DMS153 (cell line): ENCODE data around the gene POMT2.
A peak's percentile ranks its signal among the peaks of the same experiment; 100 is the strongest.
"Not testable (repeated sequence)": the region's sequence is repeated elsewhere in the genome, so short reads cannot be mapped to it uniquely, and the experiment has no call there.

Experiments
- DNase-seq: peaks from one replicate; lab custom pipeline; 2025; lab: John Stamatoyannopoulos, UW

The POMT2 gene

GRCh38 chr14:77301103-77301502 is 19.6 kb downstream of the POMT2 start:
- DNase-seq: no peak

GRCh38 chr14:77299771-77300170 is 20.9 kb downstream of the POMT2 start:
- DNase-seq: no peak

- DNase-seq: no peak
Measured at GRCh38 chr14:77296906-77297305, 23.8 kb downstream of the POMT2 start.

GRCh38 chr14:77296155-77296554 is 24.5 kb downstream of the POMT2 start:
- DNase-seq: no peak

- no peak for DNase-seq
Measured at GRCh38 chr14:77290705-77291104, 30.0 kb downstream of the POMT2 start.

DNA sequence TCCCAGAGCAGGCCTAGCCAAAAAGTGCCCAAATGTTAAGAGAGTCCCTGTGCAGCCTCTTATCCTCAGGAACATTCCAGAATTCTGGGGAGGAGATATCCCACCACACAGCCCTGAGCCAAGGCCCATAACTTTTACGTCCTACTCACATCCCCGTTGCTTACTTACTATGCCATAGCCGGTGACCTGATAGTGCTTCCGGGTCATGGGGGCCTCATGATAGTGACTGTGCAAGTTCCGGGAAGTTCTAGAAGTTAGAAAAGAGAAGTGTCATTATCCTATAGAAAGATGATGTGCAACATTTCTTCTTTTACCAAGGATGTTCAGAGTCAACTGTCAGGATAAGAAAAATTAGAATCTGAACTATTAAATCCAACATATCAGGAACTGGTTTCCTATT is 34.1 kb downstream of the POMT2 start:
- no peak for DNase-seq

GRCh38 chr14:77284466-77284865 is 36.2 kb downstream of the POMT2 start:
- DNase-seq: no peak

- DNase-seq: no peak
Measured at GRCh38 chr14:77284066-77284465, 36.6 kb downstream of the POMT2 start.

DNA sequence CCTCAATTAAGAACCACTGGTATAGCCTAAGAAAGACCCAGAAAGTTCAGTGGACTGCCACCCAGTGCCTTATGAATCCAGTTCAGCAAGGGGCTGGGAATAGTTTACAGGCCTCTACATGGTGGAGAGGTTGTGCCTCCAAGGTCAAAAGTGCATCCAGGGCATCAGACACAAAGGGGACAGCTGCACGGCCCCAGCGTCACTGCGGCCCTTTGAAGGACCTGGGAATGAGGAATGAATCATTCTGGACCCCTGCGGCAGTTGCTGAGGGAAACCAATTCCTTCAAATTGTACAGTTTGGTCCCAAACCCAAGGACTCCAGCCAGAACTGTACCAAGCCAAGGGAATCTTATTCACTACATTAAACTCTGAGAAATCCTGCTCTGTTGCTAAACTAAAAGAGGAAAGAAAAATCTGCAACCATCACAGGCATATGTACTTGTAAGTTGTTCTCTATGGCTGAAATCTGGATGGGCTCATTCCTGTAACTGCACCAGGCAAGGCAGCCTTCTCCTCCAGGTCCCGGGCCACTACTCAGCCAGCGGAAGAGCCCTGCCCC is 38.8 kb downstream of the POMT2 start:
- no peak for DNase-seq

DNA sequence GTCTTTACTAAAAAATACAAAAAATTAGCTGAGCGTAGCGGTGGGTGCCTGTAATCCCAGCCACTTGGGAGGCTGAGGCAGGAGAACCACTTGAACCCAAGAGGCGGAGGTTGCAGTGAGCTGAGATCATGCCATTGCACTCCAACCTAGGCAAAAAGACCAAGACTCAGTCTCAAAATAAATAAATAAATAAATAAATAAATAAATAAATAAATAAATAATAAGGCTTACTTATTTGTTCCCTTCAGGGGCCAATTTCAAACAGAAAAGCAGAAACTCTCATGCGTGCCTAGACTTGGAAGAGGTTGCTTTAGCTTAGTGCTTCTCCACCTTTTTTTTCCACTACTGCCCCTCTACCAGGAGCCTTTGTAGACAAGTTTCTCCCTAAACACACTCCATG is 39.8 kb downstream of the POMT2 start:
- DNase-seq: not testable (repeated sequence)

DNA sequence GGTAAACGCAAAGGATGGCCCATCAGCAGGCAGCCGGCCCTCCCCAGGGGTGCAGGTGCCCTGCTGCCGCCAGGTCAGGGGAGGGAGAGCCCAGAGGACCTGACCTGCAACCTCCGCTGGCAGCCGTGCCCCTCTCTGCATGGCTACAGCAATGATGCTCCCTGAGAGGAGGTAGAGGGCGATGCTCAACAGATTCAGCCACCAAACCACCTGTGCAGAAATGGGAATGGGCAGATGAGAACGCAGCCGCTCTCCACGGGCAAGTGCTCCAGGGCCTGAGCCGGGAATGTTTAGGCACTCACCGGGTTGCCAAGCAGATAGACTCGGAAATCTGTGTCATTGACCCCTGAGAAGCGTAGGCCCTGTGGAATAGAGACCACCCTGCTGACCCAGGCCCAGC is 41.0 kb downstream of the POMT2 start:
- no peak for DNase-seq

GRCh38 chr14:77278461-77279230 is 42.0 kb downstream of the POMT2 start:
- DNase-seq: no peak

DNA sequence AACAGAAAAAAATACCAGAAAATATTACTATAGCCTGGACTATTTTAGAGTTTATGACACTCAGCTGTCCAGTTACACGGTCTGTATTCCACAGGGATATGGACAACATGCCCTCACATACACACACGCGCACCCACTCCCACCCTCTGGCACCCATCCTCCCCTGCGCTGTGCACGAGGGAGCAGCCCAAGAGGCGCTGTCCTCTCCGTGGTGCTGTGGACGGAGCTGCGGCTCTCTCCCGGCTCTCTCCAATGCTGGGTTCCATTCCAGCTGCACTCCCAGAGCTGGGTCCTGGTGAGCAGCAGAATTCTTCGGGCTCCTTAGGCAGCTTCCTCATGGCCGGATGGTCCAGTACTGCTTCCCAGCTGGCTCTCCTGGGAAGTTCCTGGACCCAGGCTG is 43.7 kb downstream of the POMT2 start:
- DNase-seq: no peak

DNA sequence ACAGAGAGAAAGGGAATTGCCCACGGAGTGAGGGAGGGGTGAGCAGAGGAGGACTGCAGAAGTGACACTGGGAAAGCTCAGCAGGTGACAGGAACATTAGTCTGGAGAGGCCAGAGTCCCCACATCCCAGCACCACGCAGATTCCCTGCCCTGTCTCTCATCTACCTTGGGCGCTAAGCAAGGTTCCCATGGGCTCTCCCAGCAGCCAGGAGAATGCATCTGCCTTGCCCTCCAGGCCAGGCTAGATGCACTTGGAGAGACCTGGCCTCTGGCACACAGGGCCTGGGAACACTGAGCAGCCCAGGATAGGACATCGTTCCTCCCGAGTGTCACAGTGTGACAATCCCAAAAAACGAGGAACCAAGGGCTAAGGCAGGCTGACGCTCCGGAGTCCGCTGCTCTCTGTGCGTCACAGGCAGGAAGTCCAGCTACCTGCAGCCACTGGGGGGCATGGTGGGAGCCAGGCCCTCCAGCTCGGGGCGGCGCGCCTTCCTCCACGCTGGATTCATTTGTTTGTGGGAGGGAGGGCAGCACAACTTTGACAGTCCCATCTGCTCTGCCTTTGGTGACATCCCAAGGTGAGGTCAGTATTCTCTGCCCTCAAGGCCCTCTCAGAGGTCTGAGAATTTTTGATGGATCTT is 44.3 kb downstream of the POMT2 start:
- DNase-seq: no peak

- DNase-seq: no peak
Measured at GRCh38 chr14:77275601-77276017, 45.1 kb downstream of the POMT2 start.

- DNase-seq: no peak
Measured at GRCh38 chr14:77275041-77275580, 45.6 kb downstream of the POMT2 start.

- DNase-seq: no peak
Measured at GRCh38 chr14:77273796-77274195, 46.9 kb downstream of the POMT2 start.

DNA sequence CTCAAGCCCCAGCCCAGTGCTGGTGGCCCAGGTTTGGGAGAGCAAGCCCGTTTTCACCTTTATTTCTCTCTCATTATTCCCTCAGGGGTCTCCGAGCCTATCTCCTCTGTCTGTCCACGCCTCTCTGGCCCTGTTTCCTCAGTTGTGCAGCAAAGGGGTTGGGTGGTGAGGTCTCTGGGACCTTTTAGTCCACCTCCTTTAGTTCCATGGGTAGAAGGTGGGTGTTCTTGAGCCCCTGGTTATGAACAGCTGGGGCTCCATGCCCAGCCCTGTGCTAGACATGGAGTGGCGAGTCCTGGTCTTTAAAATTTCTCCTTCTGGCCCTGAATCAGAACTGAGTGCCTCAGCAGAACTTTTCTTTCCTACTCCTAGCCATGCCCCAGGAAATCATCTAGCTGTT is 48.4 kb downstream of the POMT2 start:
- DNase-seq: no peak

DNA sequence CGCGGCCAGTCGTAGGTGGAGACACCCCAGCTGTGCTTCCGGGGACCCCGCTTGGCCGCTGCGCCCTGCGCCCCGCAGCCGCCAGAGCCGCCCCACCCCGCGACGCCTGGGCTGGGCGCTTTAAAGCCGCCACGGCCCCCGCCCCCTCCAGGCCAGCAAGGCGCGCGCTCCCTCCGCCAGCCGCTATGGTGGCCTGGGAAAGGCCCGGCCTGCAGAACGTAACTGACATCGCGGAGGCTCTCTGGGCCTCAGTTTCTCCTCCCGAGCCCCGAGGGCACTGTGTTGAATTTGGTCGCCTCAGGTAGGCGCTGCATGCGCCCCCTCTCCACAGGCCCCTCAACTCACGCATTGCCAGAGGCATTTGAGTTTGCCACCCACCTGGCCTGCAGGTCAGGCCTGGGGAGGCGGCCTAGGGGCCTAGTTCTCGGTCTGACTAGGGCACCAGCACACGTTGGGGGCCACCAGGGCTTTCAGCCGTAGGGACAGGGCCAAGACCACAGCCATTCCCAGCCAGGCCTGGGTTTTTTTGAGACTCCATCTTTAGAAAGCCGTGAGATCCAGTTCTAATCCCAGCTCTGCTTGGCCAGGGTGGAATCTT is 49.5 kb downstream of the POMT2 start, which contains the start of gene NGB:
TSS of gene NGB (minus strand) at position 94 of the 598 bp plus-strand sequence. CDS start 269 bp downstream, outside the sequence.
- no peak for DNase-seq

GRCh38 chr14:77270361-77271112 is 50.1 kb downstream of the POMT2 start:
- DNase-seq: no peak

GRCh38 chr14:77268989-77269600 is 51.6 kb downstream of the POMT2 start:
- DNase-seq: peak; percentile 2
